ENCODE data around the gene STK38L.

The STK38L gene

GRCh38 chr12:27257104-27257843 is 13.2 kb downstream of the STK38L start:
- in situ Hi-C loops (cut with MboI; ENCODE audit: low pct_unique_long_range_greater_than_20kb, low sequenced_read_pairs, unreplicated experiment) = no loop called here
- DNase-seq (ENCODE audit: low spot score) = no peak
- no peak for TF ChIP-seq CTCF (IDR thresholded peaks at IDR 0.05; ENCODE audit: extremely low read depth, insufficient read depth, missing control alignments)

GRCh38 chr12:27260746-27261145 is 16.7 kb downstream of the STK38L start:
- in situ Hi-C loops (cut with MboI; ENCODE audit: low pct_unique_long_range_greater_than_20kb, low sequenced_read_pairs, unreplicated experiment) = no loop called here
- no peak for DNase-seq (ENCODE audit: low spot score)
- no peak for TF ChIP-seq CTCF (IDR thresholded peaks at IDR 0.05; ENCODE audit: extremely low read depth, insufficient read depth, missing control alignments)

- in situ Hi-C loops (cut with MboI; ENCODE audit: low pct_unique_long_range_greater_than_20kb, low sequenced_read_pairs, unreplicated experiment) = no loop called here
- TF ChIP-seq CTCF (IDR thresholded peaks at IDR 0.05; ENCODE audit: extremely low read depth, insufficient read depth, missing control alignments) = no peak
- no peak for DNase-seq (ENCODE audit: low spot score)
These were observed 17.8 kb downstream of the STK38L start for GRCh38 chr12:27261866-27262265.

- DNase-seq (ENCODE audit: low spot score) = no peak
- in situ Hi-C loops (cut with MboI; ENCODE audit: low pct_unique_long_range_greater_than_20kb, low sequenced_read_pairs, unreplicated experiment) = no loop called here
- no peak for TF ChIP-seq CTCF (IDR thresholded peaks at IDR 0.05; ENCODE audit: extremely low read depth, insufficient read depth, missing control alignments)
These were observed 26.1 kb downstream of the STK38L start for GRCh38 chr12:27270148-27270547.

GRCh38 chr12:27271206-27271605 is 27.1 kb downstream of the STK38L start:
- in situ Hi-C loops (cut with MboI; ENCODE audit: low pct_unique_long_range_greater_than_20kb, low sequenced_read_pairs, unreplicated experiment) = no loop called here
- TF ChIP-seq CTCF (IDR thresholded peaks at IDR 0.05; ENCODE audit: extremely low read depth, insufficient read depth, missing control alignments) = no peak
- DNase-seq (ENCODE audit: low spot score) = no peak

GRCh38 chr12:27272373-27273028 is 28.4 kb downstream of the STK38L start:
- no peak for TF ChIP-seq CTCF (IDR thresholded peaks at IDR 0.05; ENCODE audit: extremely low read depth, insufficient read depth, missing control alignments)
- in situ Hi-C loops (cut with MboI; ENCODE audit: low pct_unique_long_range_greater_than_20kb, low sequenced_read_pairs, unreplicated experiment) = no loop called here
- no peak for DNase-seq (ENCODE audit: low spot score)

Data from GM13977 (cell line).